Measurements from ENCODE around the gene MRPL33.

Gene MRPL33

GRCh38 chr2:27806311-27807059 is 35.0 kb downstream of the MRPL33 start:
- H3K4me3 ChIP-seq (ENCODE audit: low read depth, low read length): no peak overlapping the region
- no peaks in the 10 kb centered on the region for H3K36me3 ChIP-seq
- no peak for TF ChIP-seq CTCF (IDR thresholded peaks at IDR 0.05; ENCODE audit: low read depth, low read length)
- DNase-seq: no peak
- H3K9me3 ChIP-seq: no peaks in the 10 kb centered on the region
- no peaks in the 10 kb centered on the region for H3K27me3 ChIP-seq
- H3K4me1 ChIP-seq: no peaks in the 10 kb centered on the region

GRCh38 chr2:27807476-27807875 is 36.0 kb downstream of the MRPL33 start:
- no peaks in the 10 kb centered on the region for H3K36me3 ChIP-seq
- H3K4me3 ChIP-seq (ENCODE audit: low read depth, low read length): no peak overlapping the region
- H3K4me1 ChIP-seq: no peaks in the 10 kb centered on the region
- DNase-seq: peak; percentile 47
- no peaks in the 10 kb centered on the region for H3K27me3 ChIP-seq
- peak; percentile 78 for TF ChIP-seq CTCF (IDR thresholded peaks at IDR 0.05; ENCODE audit: low read depth, low read length)
- H3K9me3 ChIP-seq: no peaks in the 10 kb centered on the region

- no peak for TF ChIP-seq CTCF (IDR thresholded peaks at IDR 0.05; ENCODE audit: low read depth, low read length)
- Histone ChIP-seq H3K4me3 (ENCODE audit: low read depth, low read length) (no peak overlapping the region), H3K27me3 (no peaks in the 10 kb centered on the region)
Measured at GRCh38 chr2:27808418-27808817, 36.9 kb downstream of the MRPL33 start.

GRCh38 chr2:27808984-27809383 is 37.5 kb downstream of the MRPL33 start:
- TF ChIP-seq CTCF (IDR thresholded peaks at IDR 0.05; ENCODE audit: low read depth, low read length): no peak
- no peaks in the 10 kb centered on the region for H3K36me3 ChIP-seq
- no peaks in the 10 kb centered on the region for H3K27me3 ChIP-seq
- H3K4me3 ChIP-seq (ENCODE audit: low read depth, low read length): no peak overlapping the region
- H3K4me1 ChIP-seq: no peaks in the 10 kb centered on the region
- no peaks in the 10 kb centered on the region for H3K9me3 ChIP-seq
- no peak for DNase-seq

More at GRCh38 chr2:27808418-27808817, 36.9 kb downstream of the MRPL33 start:
- Histone ChIP-seq H3K4me1 (no peaks in the 10 kb centered on the region), H3K9me3 (no peaks in the 10 kb centered on the region), H3K36me3 (no peaks in the 10 kb centered on the region)
- no peak for DNase-seq

GRCh38 chr2:27809761-27810241 is 38.3 kb downstream of the MRPL33 start:
- no peaks in the 10 kb centered on the region for H3K36me3 ChIP-seq
- TF ChIP-seq CTCF (IDR thresholded peaks at IDR 0.05; ENCODE audit: low read depth, low read length): no peak
- DNase-seq: no peak
- no peaks in the 10 kb centered on the region; the same call in 1 of the 2 replicates for H3K9me3 ChIP-seq
- H3K4me1 ChIP-seq: no peaks in the 10 kb centered on the region
- no peaks in the 10 kb centered on the region for H3K27me3 ChIP-seq
- H3K4me3 ChIP-seq (ENCODE audit: low read depth, low read length): no peak overlapping the region

- H3K27me3 ChIP-seq: no peaks in the 10 kb centered on the region
- H3K36me3 ChIP-seq: no peaks in the 10 kb centered on the region
- no peaks in the 10 kb centered on the region; the same call in 1 of the 2 replicates for H3K9me3 ChIP-seq
- no peak for TF ChIP-seq CTCF (IDR thresholded peaks at IDR 0.05; ENCODE audit: low read depth, low read length)
- no peak for DNase-seq
- no peak overlapping the region for H3K4me3 ChIP-seq (ENCODE audit: low read depth, low read length)
- H3K4me1 ChIP-seq: no peaks in the 10 kb centered on the region
Measured at GRCh38 chr2:27810455-27810854, 38.9 kb downstream of the MRPL33 start.
